Trophoblast cell (in vitro differentiated cells and primary cell): Measurements from ENCODE around the gene EPOP.

Source experiments
- DNase-seq, 2 donors: peaks; one replicate each; pipeline ENCODE4 v3.0.0-alpha.2; 2016
- H2AFZ ChIP-seq: 2 replicates; pipeline ENCODE4 v1.6.1; 2013; ENCODE audit warnings: low read length, moderate library complexity, mild to moderate bottlenecking; ENCODE audit not compliant: insufficient read depth, poor library complexity
- H2AK5ac ChIP-seq: 2 replicates; pipeline ENCODE4 v1.6.1; 2013; ENCODE audit warnings: mild to moderate bottlenecking, low read length
- H2BK120ac ChIP-seq: 2 replicates; pipeline ENCODE4 v1.6.1; 2013; ENCODE audit warnings: low read length, mild to moderate bottlenecking, moderate library complexity; ENCODE audit not compliant: insufficient read depth, poor library complexity
- H2BK12ac ChIP-seq: 2 replicates; pipeline ENCODE4 v1.6.1; 2013; ENCODE audit warnings: mild to moderate bottlenecking, low read length, moderate library complexity
- H2BK5ac ChIP-seq: 2 replicates; pipeline ENCODE4 v1.6.1; 2013; ENCODE audit warnings: low read length, low read depth, moderate library complexity, mild to moderate bottlenecking; ENCODE audit not compliant: poor library complexity
- H3K14ac ChIP-seq: 2 replicates; pipeline ENCODE4 v1.6.1; 2013; ENCODE audit warnings: mild to moderate bottlenecking, low read length
- H3K18ac ChIP-seq: 2 replicates; pipeline ENCODE4 v1.6.1; 2013; ENCODE audit warnings: mild to moderate bottlenecking, low read length
- H3K23ac ChIP-seq: 2 replicates; pipeline ENCODE4 v1.6.1; 2013; ENCODE audit warnings: low read length
- H3K27ac ChIP-seq: 2 replicates; pipeline ENCODE4 v1.5.1; 2013; ENCODE audit warnings: low read depth, mild to moderate bottlenecking, inconsistent platforms, low read length, moderate library complexity
- H3K27me3 ChIP-seq: 2 replicates; pipeline ENCODE4 v1.6.1; 2013; ENCODE audit warnings: inconsistent platforms, mild to moderate bottlenecking, low read length, moderate library complexity; ENCODE audit not compliant: insufficient read depth
- H3K36me3 ChIP-seq, 2 experiments: 1 replicate in 1 of 2; 2 replicates in 1 of 2; pipeline ENCODE4 v1.6.1; 2013; ENCODE audit warnings: low read length in 2 of 2, mild to moderate bottlenecking in 2 of 2, moderate library complexity in 1 of 2; ENCODE audit not compliant: insufficient read depth in 2 of 2, control insufficient read depth in 1 of 2
- H3K4ac ChIP-seq: 2 replicates; pipeline ENCODE4 v1.6.1; 2013; ENCODE audit warnings: low read depth, mild to moderate bottlenecking, low read length, moderate library complexity
- H3K4me1 ChIP-seq, 2 experiments: 1 replicate in 1 of 2; 2 replicates in 1 of 2; pipeline ENCODE4 v1.6.1; 2013; ENCODE audit warnings: low read length in 2 of 2, mild to moderate bottlenecking in 2 of 2, moderate library complexity in 1 of 2; ENCODE audit not compliant: insufficient read depth in 2 of 2, control insufficient read depth in 1 of 2
- H3K4me2 ChIP-seq: 2 replicates; pipeline ENCODE4 v1.6.1; 2013; ENCODE audit warnings: inconsistent platforms, mild to moderate bottlenecking, low read length, moderate library complexity
- H3K4me3 ChIP-seq: 2 replicates; pipeline ENCODE4 v1.5.1; 2013; ENCODE audit warnings: mild to moderate bottlenecking, low read depth, low read length, inconsistent platforms
- H3K79me1 ChIP-seq: one replicate; pipeline ENCODE4 v1.6.1; 2013; ENCODE audit warnings: low read length
- H3K79me2 ChIP-seq: 2 replicates; pipeline ENCODE4 v1.6.1; 2013; ENCODE audit warnings: low read length, mild to moderate bottlenecking; ENCODE audit not compliant: control insufficient read depth, insufficient read depth, poor library complexity
- H3K9ac ChIP-seq: 2 replicates; pipeline ENCODE4 v1.6.1; 2013; ENCODE audit warnings: mild to moderate bottlenecking, low read length
- H3K9me3 ChIP-seq: 2 replicates; pipeline ENCODE4 v1.6.1; 2013; ENCODE audit warnings: low read depth, mild to moderate bottlenecking, control low read depth, inconsistent platforms, low read length; ENCODE audit not compliant: insufficient read depth
- H4K12ac ChIP-seq: 2 replicates; pipeline ENCODE4 v1.6.1; 2013; ENCODE audit warnings: low read depth, mild to moderate bottlenecking, low read length, moderate library complexity
- H4K8ac ChIP-seq: 2 replicates; pipeline ENCODE4 v1.6.1; 2013; ENCODE audit warnings: low read depth, mild to moderate bottlenecking, low read length, moderate library complexity
- H4K91ac ChIP-seq: one replicate; pipeline ENCODE4 v1.6.1; 2013; ENCODE audit warnings: low read depth, mild to moderate bottlenecking, low read length, moderate library complexity
- WGBS: extraction: QIAGEN DNeasy Blood & Tissue Kit; methylation state at CpG from one replicate; pipeline ENCODE4 v1.1.7; 2013; ENCODE audit warnings: missing lambda C conversion rate; ENCODE audit not compliant: insufficient read length, insufficient coverage; ENCODE audit errors: extremely low coverage; 5-methylcytosine and 5-hydroxymethylcytosine counted together

The EPOP gene

DNA sequence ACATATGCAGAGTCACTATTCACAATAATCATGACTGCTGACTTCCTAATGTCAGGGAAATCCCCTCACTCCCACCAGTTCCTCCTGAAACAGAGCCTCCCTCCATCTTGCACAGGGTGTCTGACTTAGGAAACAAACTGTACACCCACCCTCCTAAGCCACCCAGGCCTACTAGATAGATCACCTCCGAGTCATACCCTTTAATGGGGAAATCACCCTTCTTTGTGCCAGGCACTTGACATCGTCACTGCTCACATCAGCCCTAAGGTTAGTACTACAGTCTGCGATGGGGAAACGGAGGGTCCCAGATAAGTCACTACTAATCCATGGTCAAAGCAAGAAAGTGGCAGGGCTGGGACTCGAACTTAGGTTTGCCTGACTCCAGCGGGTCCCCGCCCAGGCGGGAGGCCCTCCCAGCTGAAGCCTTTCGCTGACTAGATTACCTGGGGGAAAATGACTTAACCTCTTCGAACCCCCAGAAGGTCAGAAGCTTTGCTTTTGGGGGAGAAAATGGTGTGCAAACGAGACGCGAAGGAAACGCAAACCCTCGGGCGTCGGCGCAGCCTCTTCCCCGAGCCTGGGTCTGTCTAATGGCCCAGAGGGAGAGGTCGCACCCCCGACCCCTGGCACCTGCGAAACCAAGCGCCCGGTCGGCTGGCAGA is 26.9 kb upstream of the EPOP start:
- H4K12ac ChIP-seq: peak overlapping the region; percentile 34
- H4K8ac ChIP-seq: peak overlapping the region; percentile 82
- H2BK5ac ChIP-seq: peak overlapping the region; percentile 34
- H3K27ac ChIP-seq: peak overlapping the region; percentile 46
- H3K79me2 ChIP-seq: peaks cover 6% of the 10 kb centered on the region
- H3K9me3 ChIP-seq: no peaks in the 10 kb centered on the region
- H2AK5ac ChIP-seq: no peak overlapping the region
- no peak overlapping the region for H3K9ac ChIP-seq
- H3K4me2 ChIP-seq: peak overlapping the region; percentile 67
- H3K4me1 ChIP-seq: peaks cover 17 to 34% of the 10 kb centered on the region in 2 experiments
- peak overlapping the region; percentile 46 for H2BK120ac ChIP-seq
- peak overlapping the region; percentile 51 for H2BK12ac ChIP-seq
- peak; percentile 76 for DNase-seq
- H2AFZ ChIP-seq: peak overlapping the region; percentile 27
- H3K18ac ChIP-seq: peak overlapping the region; percentile 14
- no CpG with 5 or more reads among the region's 25 CpGs for WGBS
- no peaks in the 10 kb centered on the region for H3K36me3 ChIP-seq
- peak overlapping the region; percentile 61 for H3K14ac ChIP-seq
- peak overlapping the region; percentile 65 for H3K4me3 ChIP-seq
- H3K79me1 ChIP-seq: peaks cover 30% of the 10 kb centered on the region
- H3K27me3 ChIP-seq: peaks cover 3% of the 10 kb centered on the region
- H4K91ac ChIP-seq: peak overlapping the region; percentile 53
- H3K23ac ChIP-seq: no peak overlapping the region
- H3K4ac ChIP-seq: peak overlapping the region; percentile 2

DNA sequence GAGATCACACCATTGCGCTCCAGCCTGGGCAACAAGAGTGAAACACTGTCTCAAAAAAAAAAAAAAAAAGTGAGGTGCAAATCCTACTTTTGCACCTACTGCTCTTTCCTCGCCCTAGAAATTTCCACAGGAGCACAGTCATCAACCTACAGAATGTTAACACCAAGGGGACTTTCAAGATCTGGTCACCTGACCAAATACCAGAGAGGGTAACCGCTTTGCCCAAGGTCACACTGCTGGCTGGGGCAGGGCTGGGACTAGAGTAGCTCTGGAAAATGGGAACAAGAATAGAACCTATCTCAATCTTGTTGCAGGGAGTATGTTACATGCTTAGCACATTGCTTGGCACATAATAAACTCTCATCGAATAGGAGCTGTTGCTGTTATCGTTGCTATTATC is 24.0 kb upstream of the EPOP start:
- H3K4me2 ChIP-seq: no peak overlapping the region
- H2AK5ac ChIP-seq: no peak overlapping the region
- peaks cover 16% of the 10 kb centered on the region for H3K79me1 ChIP-seq
- H4K91ac ChIP-seq: no peak overlapping the region
- no peak overlapping the region for H3K14ac ChIP-seq
- peaks cover 10 to 24% of the 10 kb centered on the region in 2 experiments for H3K4me1 ChIP-seq
- WGBS: no CpG with 5 or more reads among the region's 5 CpGs
- H2AFZ ChIP-seq: no peak overlapping the region
- H3K9me3 ChIP-seq: no peaks in the 10 kb centered on the region
- H4K12ac ChIP-seq: no peak overlapping the region
- peak in 1 of 2 donors; percentile 5 for DNase-seq
- no peak overlapping the region for H3K23ac ChIP-seq
- H2BK5ac ChIP-seq: no peak overlapping the region
- peaks cover 3% of the 10 kb centered on the region for H3K27me3 ChIP-seq
- H3K18ac ChIP-seq: no peak overlapping the region
- no peak overlapping the region for H3K4me3 ChIP-seq
- no peaks in the 10 kb centered on the region for H3K79me2 ChIP-seq
- no peak overlapping the region for H3K27ac ChIP-seq
- no peak overlapping the region for H2BK12ac ChIP-seq
- no peak overlapping the region for H3K4ac ChIP-seq
- H4K8ac ChIP-seq: no peak overlapping the region
- no peak overlapping the region for H2BK120ac ChIP-seq
- no peak overlapping the region for H3K9ac ChIP-seq
- H3K36me3 ChIP-seq: no peaks in the 10 kb centered on the region

DNA sequence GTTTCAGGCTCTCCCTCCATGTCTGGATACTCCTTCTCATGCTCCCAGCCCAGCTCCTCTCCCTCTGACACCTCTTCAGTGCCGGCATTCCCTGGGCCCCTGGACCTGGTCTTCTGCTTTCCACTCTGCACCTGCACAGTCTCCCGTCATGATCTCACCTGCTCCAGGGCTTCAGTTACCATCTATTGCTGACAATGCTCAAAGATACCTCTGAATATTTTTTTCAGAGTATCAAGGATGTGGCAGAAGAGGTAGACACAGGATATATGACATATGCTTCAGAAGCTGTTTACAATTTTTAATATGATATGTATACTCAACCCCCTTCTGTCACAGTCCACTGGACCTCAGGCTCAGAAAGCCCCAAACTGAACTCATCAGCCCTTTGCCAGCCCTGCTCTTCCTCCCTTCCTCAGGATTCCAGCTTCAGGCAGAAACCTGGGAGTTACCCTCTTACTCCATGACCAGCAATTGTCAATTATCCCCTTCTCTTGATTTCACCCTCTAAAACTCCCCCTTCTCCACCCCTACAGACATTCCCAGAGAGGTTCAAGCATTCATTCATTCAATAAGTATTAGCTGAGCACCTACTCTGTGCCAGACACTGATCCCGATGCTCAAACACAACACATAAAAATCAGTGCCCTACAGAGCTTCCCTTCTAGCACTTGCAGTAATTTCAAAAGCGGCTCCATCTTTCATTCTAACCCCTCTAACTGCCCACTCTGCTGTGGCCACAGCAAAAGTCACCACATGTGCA is 22.5 kb upstream of the EPOP start:
- WGBS: no CpG with 5 or more reads among the region's 4 CpGs
- Histone ChIP-seq H3K27ac (no peak overlapping the region), H3K4me2 (no peak overlapping the region), H4K12ac (no peak overlapping the region), H3K79me2 (no peaks in the 10 kb centered on the region), H4K91ac (no peak overlapping the region), H3K9ac (no peak overlapping the region), H2BK5ac (no peak overlapping the region), H3K14ac (no peak overlapping the region), H3K79me1 (peaks cover 10% of the 10 kb centered on the region), H2BK12ac (no peak overlapping the region), H3K18ac (no peak overlapping the region), H3K23ac (no peak overlapping the region), H3K9me3 (no peaks in the 10 kb centered on the region), H2AFZ (no peak overlapping the region), H2AK5ac (no peak overlapping the region), H3K4ac (no peak overlapping the region), H3K4me1 (peaks cover 8 to 16% of the 10 kb centered on the region in 2 experiments), H3K36me3 (no peaks in the 10 kb centered on the region), H2BK120ac (no peak overlapping the region), H3K4me3 (no peak overlapping the region), H3K27me3 (peaks cover 3% of the 10 kb centered on the region), H4K8ac (no peak overlapping the region)
- DNase-seq: no peak

DNA sequence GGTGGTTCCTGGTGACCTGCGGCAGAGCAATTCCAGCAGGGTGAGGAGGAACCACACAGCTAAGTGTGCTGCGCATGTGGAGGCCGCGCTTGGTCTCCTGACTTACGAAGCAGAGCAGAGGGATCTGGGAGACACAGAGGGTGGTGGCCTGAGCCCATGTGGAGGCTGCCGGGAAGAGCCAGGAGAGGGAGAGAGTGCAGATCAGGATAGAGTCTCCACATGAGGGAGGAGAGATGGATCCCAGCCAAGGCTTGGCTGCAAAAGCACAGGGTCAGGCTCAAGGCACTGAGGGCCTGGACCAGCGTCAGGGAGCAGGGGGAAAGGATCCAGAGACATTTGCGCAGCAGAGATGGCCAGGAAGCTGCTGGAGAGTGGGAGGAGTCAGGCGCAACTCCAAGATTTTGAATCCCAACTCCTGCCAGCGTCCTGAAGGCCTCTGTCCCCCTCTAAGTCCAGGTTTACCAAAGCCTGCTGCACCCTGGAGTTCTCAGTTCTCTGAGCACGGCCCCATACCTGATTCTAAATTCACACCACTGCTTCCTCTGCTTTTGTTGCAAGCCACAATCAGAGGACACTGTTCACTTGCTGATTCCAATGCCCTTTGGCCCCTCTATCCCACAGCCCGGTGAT is 19.1 kb upstream of the EPOP start:
- no peak overlapping the region for H3K4me2 ChIP-seq
- no peak overlapping the region for H3K9ac ChIP-seq
- no peak overlapping the region for H2AK5ac ChIP-seq
- H2AFZ ChIP-seq: no peak overlapping the region
- no peak overlapping the region for H2BK120ac ChIP-seq
- no peaks in the 10 kb centered on the region for H3K79me1 ChIP-seq
- H3K18ac ChIP-seq: no peak overlapping the region
- no peak overlapping the region for H4K91ac ChIP-seq
- H3K36me3 ChIP-seq: no peaks in the 10 kb centered on the region
- no peak overlapping the region for H3K27ac ChIP-seq
- H3K4me1 ChIP-seq: peaks cover 0 to 1% of the 10 kb centered on the region in 2 experiments
- H3K9me3 ChIP-seq: no peaks in the 10 kb centered on the region
- no peak overlapping the region for H3K23ac ChIP-seq
- no peak overlapping the region for H2BK12ac ChIP-seq
- H3K27me3 ChIP-seq: peaks cover 1% of the 10 kb centered on the region
- H4K8ac ChIP-seq: no peak overlapping the region
- no peak overlapping the region for H3K4me3 ChIP-seq
- H3K79me2 ChIP-seq: no peaks in the 10 kb centered on the region
- WGBS: no CpG with 5 or more reads among the region's 12 CpGs
- H3K4ac ChIP-seq: no peak overlapping the region
- no peak overlapping the region for H2BK5ac ChIP-seq
- H4K12ac ChIP-seq: no peak overlapping the region
- DNase-seq: no peak
- H3K14ac ChIP-seq: no peak overlapping the region
